GM12878 (cell line): ENCODE data around the gene PPP2R1B. TPM values are rescaled to one million over a fixed set of nuclear protein-coding genes. Genes with fewer than 3 reads are reported as not detected.

ENCODE experiments used
- ATAC-seq: fragments of 200-7000 bp; cut with Tn5 transposase; 3 replicates; pipeline ENCODE4 v1.9.1; 2020; ENCODE audit warnings: mild to moderate bottlenecking, moderate library complexity
- BruUV-seq: library from RNA; stranded (reverse); fragments of 400-500 nt; replicated peaks from 2 replicates; lab custom pipeline; 2021; lab: Mats Ljungman, UMichigan
- CTCF ChIA-PET: fragments of 300-600 bp; sonication (Branson Sonifier 250); formaldehyde crosslinking; extraction: SDS; loops from one replicate; lab custom pipeline; 2021; ENCODE audit warnings: inconsistent platforms; lab: Yijun Ruan, JAX
- POLR2A ChIA-PET: fragments of 350-600 bp; formaldehyde crosslinking; extraction: SDS; loops from one replicate; lab custom pipeline; 2021; ENCODE audit warnings: inconsistent platforms; lab: Charles Lee
- RAD21 ChIA-PET: fragments of 300-600 bp; sonication (Branson Sonifier 250); formaldehyde crosslinking; loops from one replicate; lab custom pipeline; 2023; ENCODE audit warnings: antibody characterized with exemption; ENCODE audit not compliant: unreplicated experiment; lab: Charles Lee
- SMC1A ChIA-PET: fragments of 300-600 bp; sonication (Branson Sonifier 250); formaldehyde crosslinking; loops from one replicate; lab custom pipeline; 2023; ENCODE audit not compliant: unreplicated experiment, uncharacterized antibody; lab: Charles Lee
- DNase-seq: peaks from one replicate; pipeline ENCODE4 v3.0.0-alpha.2; 2011; ENCODE audit warnings: low read depth, low spot score
- FAIRE-seq: peaks from 3 replicates; lab custom pipeline; 2011; peaks lifted over from hg19 to GRCh38; lab: Jason Lieb, UNC
- H2AFZ ChIP-seq: 2 replicates; pipeline ENCODE4 v1.6.0; 2011; ENCODE audit warnings: low read depth, low read length, control low read depth; ENCODE audit not compliant: control insufficient read depth
- H3K27ac ChIP-seq: 2 replicates; pipeline ENCODE4 v1.5.1; 2011; ENCODE audit warnings: control low read depth; ENCODE audit not compliant: control insufficient read depth, insufficient read depth
- H3K27me3 ChIP-seq, 2 experiments: replicated peaks in 1 of 2; 2 replicates each; pipeline versions ENCODE4 v1.6.0 to v1.6.1; 2011; ENCODE audit warnings: low read length in 1 of 2; ENCODE audit not compliant: control insufficient read depth in 2 of 2, insufficient read depth in 2 of 2
- H3K36me3 ChIP-seq, 2 experiments: 2 replicates each; pipeline ENCODE4 v1.5.1; 2011; ENCODE audit warnings: low read length in 1 of 2; ENCODE audit not compliant: control insufficient read depth in 2 of 2, insufficient read depth in 2 of 2
- H3K4me1 ChIP-seq: 2 replicates; pipeline ENCODE4 v1.6.1; 2011; ENCODE audit warnings: mild to moderate bottlenecking, low read length, moderate library complexity, mixed read lengths; ENCODE audit not compliant: control insufficient read depth, insufficient read depth
- H3K4me2 ChIP-seq: 2 replicates; pipeline ENCODE4 v1.6.0; 2011; ENCODE audit warnings: control low read depth; ENCODE audit not compliant: control insufficient read depth, insufficient read depth
- H3K4me3 ChIP-seq: fragments of 200-600 bp; sonication (generic); 2 replicates; pipeline ENCODE4 v1.5.1; 2016
- H3K79me2 ChIP-seq: 2 replicates; pipeline ENCODE4 v1.6.0; 2011; ENCODE audit warnings: low read length; ENCODE audit not compliant: control insufficient read depth, insufficient read depth
- H3K9ac ChIP-seq: 2 replicates; pipeline ENCODE4 v1.8.0; 2011; ENCODE audit warnings: low read length, control low read depth, mixed read lengths; ENCODE audit not compliant: control insufficient read depth, insufficient read depth
- H3K9me3 ChIP-seq: replicated peaks from 3 replicates; pipeline ENCODE4 v1.5.1; 2011; ENCODE audit warnings: mild to moderate bottlenecking, low read length; ENCODE audit not compliant: control insufficient read depth, insufficient read depth
- H4K20me1 ChIP-seq: 2 replicates; pipeline ENCODE4 v1.6.0; 2011; ENCODE audit not compliant: control insufficient read depth, insufficient read depth
- ATF2 ChIP-seq: IDR thresholded peaks from 2 replicates; pipeline ENCODE4 v1.6.1; 2012; ENCODE audit warnings: low read length, inconsistent platforms
- ESRRA ChIP-seq: IDR thresholded peaks from 2 replicates; pipeline ENCODE4 v1.6.1; 2012; ENCODE audit warnings: mild to moderate bottlenecking, low read length, improper control_type of control experiment
- HDAC2 ChIP-seq: fragments of 200-600 bp; sonication (generic); IDR thresholded peaks from 2 replicates; pipeline ENCODE4 v1.6.1; 2017
- KDM1A ChIP-seq: fragments of 200-600 bp; sonication (generic); IDR thresholded peaks from 2 replicates; pipeline ENCODE4 v1.6.1; 2016; ENCODE audit warnings: borderline replicate concordance
- MLLT1 ChIP-seq: fragments of 450-650 bp; IDR thresholded peaks from 2 replicates; pipeline ENCODE4 v1.6.1; 2016; ENCODE audit warnings: mild to moderate bottlenecking
- NFYB ChIP-seq: IDR thresholded peaks from 2 replicates; pipeline ENCODE4 v1.6.1; 2011; ENCODE audit warnings: low read depth, mild to moderate bottlenecking, low read length, improper control_type of control experiment, moderate library complexity; ENCODE audit not compliant: insufficient read depth
- POLR2A ChIP-seq: IDR thresholded peaks from 2 replicates; pipeline ENCODE4 v1.6.1; 2011; ENCODE audit warnings: low read depth, mild to moderate bottlenecking, low read length
- PRDM15 ChIP-seq: fragments of 450-650 bp; formaldehyde crosslinking; IDR thresholded peaks from 2 replicates; pipeline ENCODE4 v1.4.0; 2020; ENCODE audit warnings: mild to moderate bottlenecking, moderate library complexity
- RELB ChIP-seq: fragments of 450-650 bp; IDR thresholded peaks from 2 replicates; pipeline ENCODE4 v1.6.1; 2017; ENCODE audit warnings: low read depth, mild to moderate bottlenecking, moderate library complexity
- SPI1 ChIP-seq: IDR thresholded peaks from 2 replicates; pipeline ENCODE4 v1.6.1; 2011; ENCODE audit warnings: low read depth, mild to moderate bottlenecking, low read length, moderate library complexity, borderline replicate concordance; ENCODE audit not compliant: insufficient read depth
- TCF12 ChIP-seq: IDR thresholded peaks from 2 replicates; pipeline ENCODE4 v1.6.1; 2011; ENCODE audit warnings: low read depth, mild to moderate bottlenecking, low read length
- WRNIP1 ChIP-seq: IDR thresholded peaks from 2 replicates; pipeline ENCODE4 v1.6.1; 2011; ENCODE audit warnings: low read depth, low read length, improper control_type of control experiment, borderline replicate concordance
- ZBED1 ChIP-seq: IDR thresholded peaks from 2 replicates; pipeline ENCODE4 v1.6.1; 2016; ENCODE audit warnings: borderline replicate concordance
- WGBS: methylation state at CpG from one replicate; pipeline ENCODE4 v1.1.6; 2016; ENCODE audit warnings: low lambda C conversion rate; ENCODE audit not compliant: insufficient replicate concordance, insufficient coverage; ENCODE audit errors: missing lambda C conversion rate; 5-methylcytosine and 5-hydroxymethylcytosine counted together
- in situ Hi-C: fragments of 300-500 bp; cut with MboI; formaldehyde crosslinking; loops from 9 replicates; pipeline ENCODE4 v1.14.3; 2018; ENCODE audit warnings: mixed read lengths
- intact Hi-C: fragments of 100-400 bp; cut with micrococcal nuclease; formaldehyde crosslinking; loops from one replicate; pipeline ENCODE4 v1.14.2; 2022; ENCODE audit not compliant: unreplicated experiment
- polyA plus RNA-seq, 11 experiments: library from polyadenylated mRNA; depleted of rRNA in 4 of 11; unstranded in 6 of 11; stranded (reverse) in 5 of 11; fragments of >200 nt; fragmentation: Nextera tagmentation in 4 of 11; fragmentation: Illumina TruSeq in 1 of 11; extraction: Ambion mirVana in 4 of 11; extraction: Trizol in 1 of 11; gene quantifications; 1 replicate in 1 of 11; 2 replicates in 10 of 11; pipeline versions ENCODE4 v1.2.1 to v1.2.3, GENCODE V29; 2011 to 2016; ENCODE audit warnings: inconsistent platforms in 2 of 11, missing spikeins in 2 of 11, low read depth in 1 of 11
- total RNA-seq, 4 experiments: library from RNA; depleted of rRNA in 3 of 4; stranded (reverse); fragments of >200 nt in 3 of 4; fragmentation: Illumina TruSeq in 1 of 4; extraction: Trizol in 1 of 4; gene quantifications; 2 replicates each; pipeline versions ENCODE4 v1.2.1 to v1.2.3, GENCODE V29; 2013 to 2021

Gene PPP2R1B
- total and polyA plus RNA-seq, 10 of the 15 experiments (the other 5 are each of a cell fraction or from before 2014, with no cell fraction given), result 26.6 to 68.2 (median 35.7) TPM

GRCh38 chr11:111733016-111733415 lies 33.2 kb downstream of the PPP2R1B start:
- FAIRE-seq, result no peak
- CTCF ChIA-PET, result interaction anchor here (1.9 to 2.6 kb wide), 2 partner anchors 43 to 129 kb away, joined by 5 to 6 read pairs; no protein-coding TSS in a partner anchor
- no peak overlapping the region for H3K9ac ChIP-seq
- TF ChIP-seq PRDM15 (CRISPR knock-in tag) (no peak), MLLT1 (no peak), WRNIP1 (no peak), SPI1 (no peak), NFYB (no peak), RELB (no peak), ESRRA (no peak), HDAC2 (no peak), TCF12 (no peak), ATF2 (no peak), KDM1A (no peak), POLR2A (no peak), ZBED1 (no peak)

More at GRCh38 chr11:111733016-111733415, 33.2 kb downstream of the PPP2R1B start:
- no peak overlapping the region for H3K4me2 ChIP-seq
- no peaks in the 10 kb centered on the region for H3K4me1 ChIP-seq
- RAD21 ChIA-PET, result no interaction called here
- BruUV-seq, result no TSS peak
- no peaks in the 10 kb centered on the region; the same call in 1 of the 2 replicates for H4K20me1 ChIP-seq
- in situ Hi-C loops (no loop called here), intact Hi-C loops (no loop called here)
- no peaks in the 10 kb centered on the region for H3K27me3 ChIP-seq
- no peak overlapping the region for H3K27ac ChIP-seq
- H3K36me3 ChIP-seq, result peaks cover 5 to 6% of the 10 kb centered on the region in 2 experiments
- no peaks in the 10 kb centered on the region for H3K9me3 ChIP-seq
- no peak overlapping the region for H3K4me3 ChIP-seq
- no peak overlapping the region for H2AFZ ChIP-seq
- no peaks in the 10 kb centered on the region for H3K79me2 ChIP-seq
- SMC1A ChIA-PET, result interaction anchor here (0.9 to 1.2 kb wide), 2 partner anchors 9 to 44 kb away, joined by 3 to 4 read pairs; no protein-coding TSS in a partner anchor
- ATAC-seq (no peak), DNase-seq (no peak)
- 74% methylated on average over 7 of the region's 7 CpGs for WGBS
- POLR2A ChIA-PET, result interaction anchor here (1.3 kb wide), 1 partner anchor 18 kb away, joined by 3 read pairs; no protein-coding TSS in a partner anchor
